ENCODE data around the gene TCF7.

DNA sequence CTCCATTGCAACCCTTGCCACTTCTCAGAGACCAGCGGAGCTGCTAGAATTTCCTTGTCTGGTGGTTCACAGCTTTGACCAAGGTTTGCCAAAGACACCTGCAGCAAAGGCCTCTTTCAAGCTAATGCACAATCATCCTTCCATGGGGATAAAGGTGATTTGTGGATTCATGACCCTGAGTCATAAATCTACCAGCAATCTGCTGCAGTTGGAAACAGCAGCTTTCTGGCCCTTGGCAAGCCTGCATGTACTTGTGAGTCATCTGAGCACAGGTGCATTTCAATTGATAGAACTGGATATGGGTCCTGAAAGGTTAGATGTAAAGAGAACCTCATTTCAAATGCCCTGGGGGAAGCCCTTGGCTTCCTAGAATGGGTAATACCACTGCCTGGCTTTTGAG lies 21.6 kb upstream of the TCF7 start:
- TF ChIP-seq CTCF (IDR thresholded peaks at IDR 0.05; ENCODE audit: insufficient read depth, low read length) (no peak), POLR2AphosphoS5 (IDR thresholded peaks at IDR 0.05; ENCODE audit: low read depth) (no peak)

Measured in HL-60 (cell line).